AG04449 (cell line): ENCODE results near the gene SULF2.

ENCODE experiments used
- CTCF ChIA-PET: fragments of 350-600 bp; formaldehyde crosslinking; extraction: SDS; loops from one replicate; lab custom pipeline; 2021; ENCODE audit warnings: antibody characterized with exemption; lab: Yijun Ruan, JAX
- POLR2A ChIA-PET: fragments of 400-600, 350-600 bp; formaldehyde crosslinking; extraction: SDS; loops from one replicate; lab custom pipeline; 2020; ENCODE audit warnings: antibody characterized with exemption, inconsistent platforms; lab: Yijun Ruan, JAX
- DNase-seq: peaks from one replicate; pipeline ENCODE4 v3.0.0-alpha.2; 2010; ENCODE audit warnings: low read depth, low spot score
- H3K4me3 ChIP-seq: 2 replicates; pipeline ENCODE4 v1.5.1; 2011; ENCODE audit warnings: low read depth, mild to moderate bottlenecking, control low read depth, low read length
- CTCF ChIP-seq: IDR thresholded peaks from one replicate; pipeline ENCODE4 v1.5.1; 2011; ENCODE audit warnings: mild to moderate bottlenecking, moderate library complexity, low read length, control low read depth, inconsistent platforms; ENCODE audit not compliant: insufficient read depth; ENCODE audit errors: missing control alignments

SULF2 gene

GRCh38 chr20:47727909-47728361, 57.3 kb downstream of the SULF2 start:
- DNase-seq, result no peak
- no peak overlapping the region for H3K4me3 ChIP-seq
- POLR2A ChIA-PET, result no interaction called here
- CTCF ChIA-PET, result interaction anchor here (1.7 kb wide), 1 partner anchor 9 kb away, joined by 6 read pairs; no protein-coding TSS in a partner anchor
- no peak for TF ChIP-seq CTCF

DNA sequence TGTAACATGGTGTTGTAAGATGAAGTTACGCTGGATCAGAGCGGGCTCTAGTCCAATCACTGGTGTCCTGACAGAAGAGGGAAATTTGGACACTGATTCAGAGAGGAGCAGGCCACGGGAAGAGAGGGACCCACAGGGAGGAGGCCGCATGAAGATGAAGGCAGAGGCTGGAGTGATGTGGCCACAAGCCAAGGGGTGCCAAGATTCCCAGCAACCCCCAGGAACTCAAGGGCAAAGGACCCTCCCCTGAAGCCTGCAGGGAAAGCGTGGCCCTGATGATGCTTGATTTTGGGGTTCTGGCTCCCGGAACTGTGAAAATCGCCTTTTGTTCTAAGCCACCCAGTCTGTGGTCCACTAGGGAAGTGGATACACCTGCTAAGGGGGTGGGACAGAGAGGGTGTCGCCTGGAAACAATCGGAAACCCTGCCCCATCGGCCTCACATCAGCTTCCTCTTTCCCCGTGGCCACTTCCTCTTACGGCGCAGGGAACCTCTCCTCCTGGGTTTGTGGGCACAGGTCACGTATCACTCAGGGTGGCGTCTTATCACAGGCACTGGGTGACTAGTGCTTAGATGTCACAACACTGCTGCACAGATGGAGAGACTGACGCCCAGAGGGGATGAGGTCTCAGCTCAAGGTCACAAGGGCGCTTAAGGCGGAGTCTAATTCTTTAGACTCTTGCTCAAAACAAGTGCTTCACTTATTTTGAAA, 58.0 kb downstream of the SULF2 start:
- no peak for TF ChIP-seq CTCF
- POLR2A ChIA-PET, result no interaction called here
- CTCF ChIA-PET, result interaction anchor here (0.9 to 4.1 kb wide), 7 partner anchors 8 to 894 kb away, joined by 3 to 54 read pairs (median 4); no protein-coding TSS in a partner anchor
- DNase-seq, result no peak
- H3K4me3 ChIP-seq, result no peak overlapping the region

DNA sequence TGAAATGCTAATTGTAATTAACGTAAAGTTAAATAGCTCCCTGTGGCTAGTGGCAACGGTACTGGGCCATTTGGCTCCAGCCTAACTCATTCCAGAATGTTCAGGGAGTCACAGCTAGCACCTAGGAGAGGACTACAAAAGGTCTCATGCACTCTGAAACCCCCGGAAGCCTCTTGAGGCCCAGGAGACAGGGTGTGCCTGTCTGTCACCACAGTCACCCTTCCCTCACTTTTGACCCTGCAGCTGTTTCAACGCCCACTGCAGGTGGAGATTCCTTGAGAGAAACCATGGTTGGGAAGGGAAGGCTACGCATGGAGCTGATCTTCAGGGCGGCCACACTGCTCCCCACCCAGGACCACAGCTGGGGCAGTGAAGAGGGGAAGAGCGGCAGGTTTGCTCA, 58.6 kb downstream of the SULF2 start:
- DNase-seq, result no peak
- ChIA-PET CTCF (interaction anchor here (0.9 to 4.1 kb wide), 7 partner anchors 13 to 895 kb away, joined by 3 to 54 read pairs (median 4); no protein-coding TSS in a partner anchor), POLR2A (no interaction called here)
- no peak for TF ChIP-seq CTCF
- no peak overlapping the region for H3K4me3 ChIP-seq

GRCh38 chr20:47725248-47725973, 59.9 kb downstream of the SULF2 start:
- no peak overlapping the region for H3K4me3 ChIP-seq
- DNase-seq, result no peak
- ChIA-PET POLR2A (no interaction called here), CTCF (interaction anchor here (0.6 to 4.1 kb wide), 34 partner anchors 9 to 958 kb away, joined by 3 to 54 read pairs (median 4); no protein-coding TSS in a partner anchor)
- TF ChIP-seq CTCF, result peak; percentile 85

DNA sequence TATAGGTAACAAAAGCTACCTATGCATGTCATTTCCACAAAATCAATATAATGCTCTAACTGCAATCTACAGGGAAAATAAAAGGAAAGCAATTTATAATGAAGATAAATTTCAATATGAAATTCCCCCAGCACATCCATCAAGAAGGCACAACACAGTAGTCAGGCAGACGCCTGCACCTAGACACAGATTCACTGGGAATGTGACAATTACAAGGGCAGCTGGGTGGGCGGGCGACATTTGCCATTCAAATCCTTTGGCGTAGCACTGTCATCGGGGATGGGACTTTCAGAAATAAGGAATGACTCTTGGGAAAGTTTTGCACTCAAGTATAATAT, 60.4 kb downstream of the SULF2 start:
- TF ChIP-seq CTCF, result no peak
- no peak overlapping the region for H3K4me3 ChIP-seq
- no peak for DNase-seq
- ChIA-PET POLR2A (no interaction called here), CTCF (interaction anchor here (0.6 to 4.1 kb wide), 33 partner anchors 9 to 959 kb away, joined by 3 to 54 read pairs (median 4); no protein-coding TSS in a partner anchor)

DNA sequence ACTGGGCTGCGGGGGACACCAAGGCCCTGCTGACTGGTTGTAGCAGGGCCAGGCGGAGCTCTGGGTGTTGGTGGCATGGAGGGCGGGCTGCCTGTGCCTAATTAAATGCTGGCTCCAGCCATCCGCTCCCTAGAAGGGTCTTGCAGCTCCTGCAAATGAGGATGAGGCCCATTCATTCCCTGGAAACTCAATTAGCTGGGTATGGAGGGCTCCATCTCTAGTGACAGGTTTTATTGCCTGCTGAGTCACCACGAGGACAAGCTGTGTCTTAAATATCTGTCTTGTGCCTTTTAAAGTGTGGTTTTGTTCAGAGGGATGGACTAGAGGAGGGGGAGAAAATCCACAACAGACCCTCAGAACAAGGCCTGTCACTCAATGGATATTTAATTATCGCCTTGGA, 60.9 kb downstream of the SULF2 start:
- no peak for DNase-seq
- CTCF ChIA-PET, result interaction anchor here (0.8 to 4.1 kb wide), 19 partner anchors 15 to 959 kb away, joined by 3 to 54 read pairs (median 6); no protein-coding TSS in a partner anchor

More for the DNA sequence above, 60.9 kb downstream of the SULF2 start:
- TF ChIP-seq CTCF, result no peak
- no peak overlapping the region for H3K4me3 ChIP-seq
- POLR2A ChIA-PET, result no interaction called here
